GM19023 (cell line): ENCODE measurements around the gene GALNT12.

Experiments
- ATAC-seq: cut with Tn5 transposase; IDR thresholded peaks from one replicate; pipeline ENCODE4 v1.9.1; 2021; ENCODE audit warnings: mild to moderate bottlenecking, moderate library complexity; ENCODE audit not compliant: unreplicated experiment

GALNT12 gene

GRCh38 chr9:98855592-98855991 is 48.1 kb downstream of the GALNT12 start:
- ATAC-seq: no peak

DNA sequence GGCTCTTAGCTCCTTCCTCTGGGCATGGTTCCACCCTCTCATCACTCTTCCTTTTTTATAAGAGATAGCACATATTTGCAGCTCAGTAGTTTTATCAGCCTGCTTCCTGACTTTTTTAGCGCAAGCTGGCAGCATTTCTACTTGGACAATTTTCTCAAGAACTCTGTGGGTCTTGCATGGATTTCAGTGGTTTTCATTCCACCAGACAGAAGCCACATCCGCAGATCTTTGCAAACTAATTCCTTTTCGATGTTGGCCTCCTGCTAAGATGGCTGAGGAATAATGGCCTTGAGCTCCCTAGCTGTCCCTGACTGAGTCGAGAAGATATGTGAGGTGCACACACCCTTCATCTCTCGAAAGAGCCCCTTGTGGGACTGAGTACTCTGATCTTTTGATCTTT is 49.5 kb downstream of the GALNT12 start:
- ATAC-seq: no peak

GRCh38 chr9:98859941-98860340 is 52.5 kb downstream of the GALNT12 start:
- no peak for ATAC-seq

GRCh38 chr9:98860871-98861293 is 53.4 kb downstream of the GALNT12 start:
- ATAC-seq: no peak

DNA sequence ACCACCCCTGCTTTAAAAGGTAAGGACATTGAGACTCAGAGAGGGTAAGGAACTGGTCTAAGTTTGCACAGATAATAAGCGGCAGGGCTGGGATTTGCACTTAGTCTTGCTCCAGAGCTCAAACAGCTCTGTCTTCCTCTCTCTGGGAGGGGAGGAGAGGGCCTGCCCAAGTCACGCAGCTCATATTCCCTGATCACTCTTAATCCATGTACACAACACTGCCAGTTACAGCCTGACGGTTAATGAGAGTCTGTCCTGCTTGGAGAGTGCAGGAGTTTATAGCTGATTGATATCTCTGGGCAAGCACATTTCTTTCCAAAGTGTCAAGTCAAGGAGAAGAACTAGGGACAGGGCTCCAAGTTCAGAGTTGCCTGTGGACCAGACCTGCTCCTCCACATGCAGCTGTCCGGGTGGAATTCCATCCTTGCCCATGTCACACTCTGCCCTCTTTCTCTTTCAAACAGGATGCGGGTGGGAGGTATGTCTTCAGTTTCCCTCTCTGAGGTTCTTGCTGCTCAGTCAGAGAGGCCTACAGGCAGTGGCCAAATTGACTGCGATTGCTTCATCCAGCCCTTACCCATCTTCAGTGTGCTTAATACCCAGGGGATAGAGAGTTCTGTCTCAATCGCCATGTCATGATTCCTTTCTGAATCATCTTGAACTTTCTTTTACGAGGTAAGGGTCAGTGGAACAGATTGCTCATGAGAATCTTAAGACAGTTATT is 54.5 kb downstream of the GALNT12 start:
- ATAC-seq: no peak

DNA sequence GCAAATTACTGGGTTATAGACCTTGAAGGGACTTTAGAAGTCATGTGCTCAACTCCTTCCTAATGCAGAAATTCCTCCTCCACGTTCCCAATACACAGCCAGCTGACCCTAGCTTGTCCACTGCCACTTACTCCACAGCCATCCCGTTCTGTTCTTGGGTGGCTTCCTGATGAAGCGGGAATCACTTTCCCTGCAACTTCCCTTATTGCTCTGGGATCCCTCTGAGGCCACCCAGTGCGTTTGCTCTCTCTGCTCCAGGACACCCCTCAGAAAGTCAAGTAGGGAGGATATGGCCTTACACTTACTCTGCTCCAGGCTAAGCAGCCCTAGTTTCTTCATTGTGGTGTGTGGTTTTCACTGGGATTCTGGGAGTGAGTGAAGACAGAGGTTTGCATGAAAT is 55.5 kb downstream of the GALNT12 start:
- ATAC-seq: no peak

DNA sequence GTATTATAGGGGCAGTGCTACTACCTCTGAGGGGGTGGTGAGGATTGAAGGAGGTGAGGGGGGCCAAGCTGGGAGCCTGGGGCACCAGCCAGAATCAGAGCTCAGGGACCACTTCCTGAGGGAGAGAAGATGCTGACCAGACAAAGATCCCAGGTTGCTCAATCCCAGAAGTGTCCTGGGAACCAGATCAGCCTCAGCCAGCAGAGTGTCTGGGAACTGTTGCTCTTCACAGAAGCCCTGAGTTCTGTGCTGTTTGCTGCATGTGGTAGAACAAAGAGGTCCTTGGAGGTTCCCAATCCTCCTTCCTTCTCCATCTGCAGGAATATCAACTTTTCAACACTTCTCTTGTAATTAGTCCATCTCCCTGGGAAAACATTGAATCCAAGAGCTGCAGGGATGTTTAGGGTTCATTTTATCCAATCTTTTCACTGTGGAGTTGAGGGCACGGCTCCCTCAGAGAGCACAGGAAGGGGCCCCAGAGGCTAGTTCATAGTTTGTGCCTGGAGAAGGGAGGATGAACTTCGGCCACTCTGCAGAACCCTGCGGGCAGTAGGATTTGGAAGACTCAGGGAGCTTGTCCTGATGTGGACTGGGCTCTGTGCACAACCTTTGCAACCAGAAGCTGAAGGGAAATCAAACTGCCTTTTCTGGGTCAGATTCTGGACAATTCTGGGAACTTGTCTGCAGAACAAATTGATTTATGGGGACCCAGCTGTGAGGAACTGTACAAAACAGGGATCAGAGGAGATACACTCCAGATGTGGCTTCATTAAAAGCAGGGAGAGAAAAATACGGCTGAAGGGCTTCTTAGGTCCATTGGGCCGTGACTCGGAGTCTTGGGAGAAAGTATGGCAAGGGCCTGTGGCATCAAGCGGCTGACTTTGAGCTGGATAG is 57.1 kb downstream of the GALNT12 start:
- no peak for ATAC-seq

- ATAC-seq: no peak
These were observed 57.9 kb downstream of the GALNT12 start for GRCh38 chr9:98865284-98865875.

GRCh38 chr9:98866435-98867102 is 59.1 kb downstream of the GALNT12 start:
- no peak for ATAC-seq

- ATAC-seq: no peak
These were observed 59.6 kb downstream of the GALNT12 start for GRCh38 chr9:98867103-98867428.

DNA sequence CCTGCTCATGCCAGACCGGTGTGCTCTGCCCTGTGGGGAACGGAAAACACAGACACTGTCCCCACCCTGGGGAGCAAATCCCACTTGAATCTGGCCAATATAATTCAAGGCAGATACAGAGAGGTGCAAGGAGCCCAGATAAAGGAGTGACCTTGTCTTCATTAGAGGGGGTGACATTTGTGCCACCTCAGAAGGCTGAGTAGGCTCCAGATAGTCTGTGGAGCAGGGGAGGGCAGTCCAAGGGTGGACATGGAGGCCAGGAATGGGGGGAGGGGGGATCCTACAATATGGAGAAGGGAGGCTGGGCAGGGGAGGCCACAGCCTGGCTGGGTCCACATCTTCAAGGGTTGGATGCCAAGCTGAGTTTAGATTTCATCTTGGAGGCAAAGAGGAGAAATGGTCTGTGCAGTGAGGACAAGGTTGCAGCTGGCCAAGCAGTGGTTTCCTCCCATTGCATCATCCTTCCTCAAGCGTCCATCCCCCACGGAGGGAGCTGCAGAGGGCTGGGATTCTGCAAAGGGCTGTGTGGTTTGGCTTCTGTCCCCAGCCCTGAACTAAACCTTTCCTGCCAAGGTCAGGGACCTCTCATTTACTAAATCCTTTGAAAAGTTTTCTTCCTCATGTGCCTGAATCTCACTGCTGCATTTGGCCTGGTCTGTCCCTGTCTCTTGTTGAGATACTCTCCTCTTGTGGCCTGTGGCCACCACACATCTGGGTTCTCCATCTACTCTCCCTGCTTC is 60.1 kb downstream of the GALNT12 start:
- ATAC-seq: no peak

GRCh38 chr9:98869078-98869745 is 61.7 kb downstream of the GALNT12 start:
- ATAC-seq: no peak

GRCh38 chr9:98869866-98870265 is 62.4 kb downstream of the GALNT12 start:
- no peak for ATAC-seq

DNA sequence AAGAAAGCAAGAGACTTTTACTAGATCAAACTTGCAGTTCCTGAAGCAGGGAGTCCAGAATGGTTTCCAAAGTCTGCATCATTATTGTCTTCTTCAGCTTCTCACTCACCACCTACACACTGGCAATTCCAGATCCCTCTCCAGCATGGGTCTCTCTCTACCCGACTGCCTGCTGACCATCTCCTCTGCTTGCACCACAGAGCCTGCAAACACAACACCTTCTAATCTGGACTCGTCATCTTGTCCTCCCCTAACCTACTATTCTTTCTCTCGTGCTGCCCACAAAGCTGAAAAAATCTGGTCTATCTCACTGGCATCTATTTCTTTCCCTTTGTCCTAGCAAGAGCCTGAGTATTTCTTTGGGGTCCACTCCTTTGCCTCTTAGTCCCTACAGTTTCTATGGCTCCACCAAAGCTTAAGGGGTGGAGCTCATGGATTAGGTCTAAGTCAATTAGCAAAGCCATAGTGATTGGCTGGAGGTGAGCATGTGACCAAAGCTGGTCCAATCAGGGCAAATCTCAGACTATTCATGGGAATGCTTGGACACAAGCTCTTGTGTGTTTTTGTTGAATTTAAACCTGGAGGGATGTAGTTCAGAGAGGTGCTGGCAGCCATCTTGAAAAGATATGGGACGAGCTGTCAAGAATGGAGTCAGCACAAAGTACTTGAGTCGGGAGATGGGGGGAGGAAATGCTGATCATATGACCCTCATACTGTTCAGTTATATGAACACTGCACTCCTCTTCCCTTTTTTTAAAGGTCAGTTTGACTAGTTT is 63.5 kb downstream of the GALNT12 start:
- ATAC-seq: no peak

- no peak for ATAC-seq
These were observed 64.1 kb downstream of the GALNT12 start for GRCh38 chr9:98871558-98872065.

GRCh38 chr9:98873526-98873925 is 66.1 kb downstream of the GALNT12 start:
- no peak for ATAC-seq

- no peak for ATAC-seq
These were observed 66.5 kb downstream of the GALNT12 start for GRCh38 chr9:98873951-98874371.

DNA sequence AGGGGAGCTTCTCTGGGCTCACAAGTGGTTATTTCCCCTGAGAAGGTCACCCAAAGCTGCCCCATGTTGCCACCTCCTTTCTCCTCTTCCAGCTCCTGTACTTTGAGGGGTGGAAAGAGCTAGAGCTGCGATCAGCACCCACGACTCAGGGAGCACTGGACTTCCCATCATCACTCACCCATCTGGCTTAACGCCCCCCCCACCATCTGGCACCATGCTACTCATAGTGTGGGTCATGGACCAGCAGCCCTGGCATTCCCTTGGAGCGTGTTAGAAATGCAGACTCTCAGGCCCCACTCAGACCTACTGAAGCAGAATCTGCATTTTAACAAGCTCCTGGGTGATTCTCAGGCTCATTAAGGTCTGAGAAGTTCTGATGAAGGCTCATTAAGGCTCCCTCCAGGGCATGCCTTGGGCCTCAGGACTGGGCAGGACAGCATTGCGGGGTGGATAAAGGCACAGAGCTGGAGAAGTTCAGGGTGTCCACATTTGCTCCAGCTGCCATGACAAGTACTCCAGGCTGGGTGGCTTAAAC is 67.3 kb downstream of the GALNT12 start:
- no peak for ATAC-seq

GRCh38 chr9:98875536-98875935 is 68.1 kb downstream of the GALNT12 start:
- no peak for ATAC-seq
